Activated naive CD4-positive, alpha-beta T cell treated with Interleukin-2 at 50 U/mL for 16 hours (primary cell): ENCODE measurements around the gene CEMIP2.
"Not testable (repeated sequence)": the region's sequence is repeated elsewhere in the genome, so short reads cannot be mapped to it uniquely, and the experiment has no call there.

Experiments
- DNase-seq: peaks from one replicate; pipeline ENCODE4 v3.0.0-alpha.2; 2020

Gene CEMIP2, protein sequence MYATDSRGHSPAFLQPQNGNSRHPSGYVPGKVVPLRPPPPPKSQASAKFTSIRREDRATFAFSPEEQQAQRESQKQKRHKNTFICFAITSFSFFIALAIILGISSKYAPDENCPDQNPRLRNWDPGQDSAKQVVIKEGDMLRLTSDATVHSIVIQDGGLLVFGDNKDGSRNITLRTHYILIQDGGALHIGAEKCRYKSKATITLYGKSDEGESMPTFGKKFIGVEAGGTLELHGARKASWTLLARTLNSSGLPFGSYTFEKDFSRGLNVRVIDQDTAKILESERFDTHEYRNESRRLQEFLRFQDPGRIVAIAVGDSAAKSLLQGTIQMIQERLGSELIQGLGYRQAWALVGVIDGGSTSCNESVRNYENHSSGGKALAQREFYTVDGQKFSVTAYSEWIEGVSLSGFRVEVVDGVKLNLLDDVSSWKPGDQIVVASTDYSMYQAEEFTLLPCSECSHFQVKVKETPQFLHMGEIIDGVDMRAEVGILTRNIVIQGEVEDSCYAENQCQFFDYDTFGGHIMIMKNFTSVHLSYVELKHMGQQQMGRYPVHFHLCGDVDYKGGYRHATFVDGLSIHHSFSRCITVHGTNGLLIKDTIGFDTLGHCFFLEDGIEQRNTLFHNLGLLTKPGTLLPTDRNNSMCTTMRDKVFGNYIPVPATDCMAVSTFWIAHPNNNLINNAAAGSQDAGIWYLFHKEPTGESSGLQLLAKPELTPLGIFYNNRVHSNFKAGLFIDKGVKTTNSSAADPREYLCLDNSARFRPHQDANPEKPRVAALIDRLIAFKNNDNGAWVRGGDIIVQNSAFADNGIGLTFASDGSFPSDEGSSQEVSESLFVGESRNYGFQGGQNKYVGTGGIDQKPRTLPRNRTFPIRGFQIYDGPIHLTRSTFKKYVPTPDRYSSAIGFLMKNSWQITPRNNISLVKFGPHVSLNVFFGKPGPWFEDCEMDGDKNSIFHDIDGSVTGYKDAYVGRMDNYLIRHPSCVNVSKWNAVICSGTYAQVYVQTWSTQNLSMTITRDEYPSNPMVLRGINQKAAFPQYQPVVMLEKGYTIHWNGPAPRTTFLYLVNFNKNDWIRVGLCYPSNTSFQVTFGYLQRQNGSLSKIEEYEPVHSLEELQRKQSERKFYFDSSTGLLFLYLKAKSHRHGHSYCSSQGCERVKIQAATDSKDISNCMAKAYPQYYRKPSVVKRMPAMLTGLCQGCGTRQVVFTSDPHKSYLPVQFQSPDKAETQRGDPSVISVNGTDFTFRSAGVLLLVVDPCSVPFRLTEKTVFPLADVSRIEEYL (N-terminal part only)

GRCh38 chr9:71768388-71769174 lies at the start of gene CEMIP2:
Gene CEMIP2, minus strand, starts transcription at chr9:71768513. Its CDS starts 18,140 bp downstream, at chr9:71750373.
- DNase-seq, result peak; percentile 90

GRCh38 chr9:71816916-71817451 lies 48.7 kb upstream of the CEMIP2 start:
- DNase-seq, result no peak

GRCh38 chr9:71814815-71815214 lies 46.5 kb upstream of the CEMIP2 start:
- no peak for DNase-seq

DNA sequence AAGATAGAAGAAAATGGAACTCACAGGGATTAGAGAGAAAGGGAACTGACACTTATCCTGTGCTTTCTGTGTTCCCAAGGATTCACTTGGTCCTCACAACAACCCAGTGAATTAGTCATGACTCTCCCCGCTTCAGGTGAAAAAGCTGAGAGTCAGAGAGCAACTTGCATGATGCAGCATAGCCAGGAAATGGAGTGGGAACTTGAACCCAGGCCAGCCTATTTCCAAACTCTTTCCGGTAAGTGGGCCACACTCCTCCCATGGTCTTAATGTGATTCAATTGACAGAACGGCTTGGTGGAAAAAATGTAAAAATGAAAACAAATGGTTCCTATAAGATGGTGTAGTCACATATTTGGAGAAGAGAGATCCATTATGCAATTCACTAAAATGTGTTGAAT lies 45.9 kb upstream of the CEMIP2 start:
- no peak for DNase-seq

GRCh38 chr9:71812385-71812784 lies 44.1 kb upstream of the CEMIP2 start:
- no peak for DNase-seq

DNA sequence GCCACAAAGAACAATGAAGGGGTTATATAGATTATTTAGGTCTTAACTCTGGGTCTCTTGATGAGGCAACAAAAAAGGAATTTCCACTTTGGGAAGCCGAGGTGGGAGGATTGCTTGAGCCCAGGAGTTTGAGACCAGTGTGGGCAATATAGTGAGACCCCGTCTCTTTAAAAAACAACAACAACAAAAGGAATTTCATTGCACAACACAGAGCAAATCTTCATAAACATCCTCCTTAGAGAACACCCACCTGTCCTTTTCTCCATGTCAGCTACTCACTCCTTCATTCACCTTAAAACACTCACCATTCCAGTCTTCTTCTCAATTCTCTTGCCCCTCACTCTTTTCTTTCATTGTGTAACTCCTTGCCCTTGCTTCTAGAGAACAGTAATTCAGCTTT lies 39.8 kb upstream of the CEMIP2 start:
- DNase-seq, result no peak

GRCh38 chr9:71806901-71807307 lies 38.6 kb upstream of the CEMIP2 start:
- peak; percentile 55 for DNase-seq

- DNase-seq, result not testable (repeated sequence)
Observed at GRCh38 chr9:71805096-71805495, 36.8 kb upstream of the CEMIP2 start.

- DNase-seq, result no peak
Observed at GRCh38 chr9:71801826-71802225, 33.5 kb upstream of the CEMIP2 start.

DNA sequence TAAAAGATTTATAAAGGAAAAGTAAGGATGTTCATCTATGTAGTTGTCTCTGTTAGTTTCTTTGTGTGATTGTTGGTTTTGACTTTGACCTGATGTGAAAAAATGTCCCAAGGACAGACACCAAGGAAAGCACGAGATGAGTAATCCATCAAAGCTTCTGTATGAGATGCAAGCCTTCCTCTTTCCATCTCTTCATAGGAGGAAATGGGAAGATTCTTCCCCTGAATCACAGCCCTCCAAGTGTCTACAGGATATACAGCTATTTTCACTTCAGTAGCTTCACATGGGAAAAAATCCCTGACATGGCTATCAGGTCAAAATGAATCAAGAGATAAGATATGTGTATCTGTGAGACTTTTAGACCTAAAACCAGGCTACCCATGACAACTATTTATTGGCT lies 29.0 kb upstream of the CEMIP2 start:
- DNase-seq, result no peak

DNA sequence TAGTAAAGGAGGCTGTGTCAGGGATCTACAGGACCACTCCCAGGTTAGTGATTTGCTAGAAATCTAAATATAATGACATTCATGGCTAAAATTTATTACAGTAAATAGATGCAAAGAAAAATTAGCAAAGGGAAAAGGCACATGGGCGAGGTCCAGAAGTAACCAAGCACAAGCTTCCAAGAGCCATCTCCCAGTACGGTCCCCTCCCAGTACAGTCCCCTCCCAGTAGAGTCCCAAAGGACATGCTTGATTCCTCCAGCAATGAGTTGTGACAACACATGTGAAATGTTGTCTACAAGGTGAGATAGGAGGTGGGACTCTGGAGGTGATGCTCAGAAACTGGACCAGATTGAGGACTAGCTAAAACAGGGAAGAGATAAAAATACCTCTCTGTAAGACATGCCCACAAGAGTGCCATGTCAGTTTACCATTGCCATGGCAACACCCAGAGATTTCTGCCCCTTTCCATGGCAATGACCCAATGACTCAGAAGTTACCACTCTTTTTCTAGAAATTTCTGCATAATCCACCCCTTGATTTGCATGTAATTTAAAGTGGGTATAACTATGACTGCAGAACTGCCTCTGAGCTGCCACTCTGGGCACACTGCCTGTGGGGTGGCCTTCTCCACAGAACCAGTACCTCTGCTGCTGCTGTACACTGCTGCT lies 27.9 kb upstream of the CEMIP2 start:
- DNase-seq, result peak; percentile 15

- no peak for DNase-seq
Observed at GRCh38 chr9:71795097-71795813, 26.9 kb upstream of the CEMIP2 start.

DNA sequence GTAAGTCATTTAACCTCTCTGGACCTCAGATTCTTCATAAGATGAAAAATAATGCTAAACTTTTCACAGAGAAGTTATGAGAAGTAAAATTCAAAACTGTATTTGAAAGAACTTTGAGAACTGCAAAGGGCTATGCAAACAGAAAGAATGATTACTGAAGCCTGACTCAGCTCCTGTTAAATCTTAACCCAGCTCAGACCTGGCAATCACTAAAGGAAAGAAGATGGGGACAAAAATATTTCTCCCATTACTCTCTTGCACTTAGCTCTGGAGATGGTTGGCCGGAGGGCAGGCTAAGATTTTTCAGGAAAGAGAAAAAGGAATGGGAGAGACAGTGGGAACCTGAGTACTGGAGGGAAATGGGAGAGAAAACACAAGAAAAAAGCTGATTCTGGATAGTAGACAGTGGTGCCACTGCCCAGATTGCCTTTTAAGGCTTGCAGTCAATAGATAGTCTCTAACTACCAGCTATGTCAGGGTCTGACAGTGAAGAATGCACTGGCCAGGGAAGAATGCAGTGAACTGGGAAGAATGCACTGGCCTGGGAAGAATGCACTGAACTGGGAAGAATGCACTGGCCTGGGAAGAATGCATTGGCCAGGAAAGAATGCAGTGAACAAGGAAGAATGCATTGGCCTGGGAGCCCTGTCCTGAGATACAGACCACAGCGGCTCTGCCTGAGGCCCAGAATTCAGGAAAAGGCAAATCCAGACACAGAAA lies 25.2 kb upstream of the CEMIP2 start:
- DNase-seq, result no peak

DNA sequence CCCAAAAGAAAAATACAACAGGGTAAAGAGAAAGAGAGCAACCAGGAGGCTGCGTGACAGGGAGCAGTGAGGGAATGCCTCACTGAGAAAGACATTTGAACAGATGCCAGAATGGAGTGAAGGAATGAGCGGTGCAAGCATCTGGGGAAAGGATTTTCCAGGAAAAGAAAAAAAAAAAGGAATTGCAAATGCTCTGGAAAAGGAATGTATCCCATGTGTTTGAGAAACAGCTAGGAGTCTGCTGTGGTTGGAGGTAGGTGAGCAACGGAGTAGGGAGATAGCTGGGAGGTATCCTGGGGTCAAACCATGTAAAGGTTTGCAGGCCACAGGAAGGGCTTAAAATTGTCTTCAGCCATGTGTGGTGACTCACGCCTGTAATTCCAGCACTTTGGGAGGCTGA lies 23.6 kb upstream of the CEMIP2 start:
- DNase-seq, result no peak

GRCh38 chr9:71790296-71790695 lies 22.0 kb upstream of the CEMIP2 start:
- no peak for DNase-seq

DNA sequence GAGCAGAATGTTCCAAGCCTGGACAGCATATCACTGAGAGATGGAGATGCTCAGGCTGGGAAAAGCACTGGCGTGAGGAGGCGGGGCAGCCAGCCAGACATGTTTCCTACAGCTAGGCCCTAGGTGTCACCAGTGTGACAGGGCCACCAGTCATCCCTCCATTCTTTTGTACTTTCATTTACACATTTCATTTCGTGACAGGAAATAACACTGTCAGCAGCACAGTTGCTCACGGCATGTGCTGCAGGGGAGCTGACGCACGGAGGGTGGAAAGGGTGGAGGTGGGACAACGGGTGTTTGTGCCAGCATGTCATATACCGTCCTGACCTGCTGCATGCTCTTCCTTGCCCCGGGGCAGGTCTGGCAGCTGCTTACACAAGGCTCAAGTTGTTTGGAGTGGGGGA lies 14.8 kb upstream of the CEMIP2 start:
- peak; percentile 86 for DNase-seq

DNA sequence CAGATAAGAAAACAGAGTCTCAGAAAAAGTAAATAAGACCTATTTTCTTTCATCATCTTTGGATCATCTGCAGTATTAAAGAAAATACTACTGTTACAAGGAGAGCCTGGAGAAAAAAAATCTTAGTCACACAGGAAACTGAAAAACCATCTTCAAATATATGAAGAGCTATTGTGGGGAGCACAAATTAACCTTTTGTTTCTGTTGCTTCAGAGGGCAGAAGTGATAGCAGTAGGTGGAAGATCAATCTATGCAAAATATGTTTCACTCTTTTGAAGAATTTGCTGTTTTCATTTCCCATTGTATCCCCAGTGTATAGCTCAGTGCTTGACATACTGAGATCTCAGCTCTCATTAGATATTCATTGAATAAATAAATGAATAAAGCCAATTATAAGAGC lies 13.1 kb upstream of the CEMIP2 start:
- DNase-seq, result no peak

GRCh38 chr9:71780953-71781352 lies 12.6 kb upstream of the CEMIP2 start:
- DNase-seq, result no peak

GRCh38 chr9:71778085-71778484 lies 9.8 kb upstream of the CEMIP2 start:
- no peak for DNase-seq

GRCh38 chr9:71774920-71775319 lies 6.6 kb upstream of the CEMIP2 start:
- DNase-seq, result no peak
